Stimulated activated naive CD4-positive, alpha-beta T cell (primary cell): ENCODE measurements around the gene PAGE2B.
"Not testable (repeated sequence)": the region's sequence is repeated elsewhere in the genome, so short reads cannot be mapped to it uniquely, and the experiment has no call there.

Experiments
- DNase-seq, 6 experiments: peaks; one replicate each; lab custom pipeline; 2025; lab: John Stamatoyannopoulos, UW

The PAGE2B gene

GRCh38 chrX:55074851-55075467, at the start of gene PAGE2B:
TSS of gene PAGE2B (plus strand) at chrX:55075030. CDS start at chrX:55076042, 1,012 bp downstream.
- no peak for DNase-seq

- DNase-seq, result no peak
These were observed 48.7 kb upstream of the PAGE2B start for GRCh38 chrX:55026143-55026542.

- DNase-seq, result no peak
These were observed 48.0 kb upstream of the PAGE2B start for GRCh38 chrX:55026840-55027239.

GRCh38 chrX:55028040-55028439, 46.8 kb upstream of the PAGE2B start:
- no peak for DNase-seq

- DNase-seq, result no peak
These were observed 46.2 kb upstream of the PAGE2B start for GRCh38 chrX:55028611-55029010.

GRCh38 chrX:55029291-55029690, 45.5 kb upstream of the PAGE2B start:
- DNase-seq, result no peak

GRCh38 chrX:55030271-55031205, 44.3 kb upstream of the PAGE2B start, which contains the start of gene ALAS2:
TSS of gene ALAS2 (minus strand) at chrX:55030977. CDS start at chrX:55026000, 4,977 bp downstream.
- no peak for DNase-seq

GRCh38 chrX:55033429-55033828, 41.4 kb upstream of the PAGE2B start:
- DNase-seq, result no peak

- DNase-seq, result no peak
These were observed 35.4 kb upstream of the PAGE2B start for GRCh38 chrX:55039471-55039870.

- no peak for DNase-seq
These were observed 33.3 kb upstream of the PAGE2B start for GRCh38 chrX:55041514-55041913.

GRCh38 chrX:55050599-55050998, 24.2 kb upstream of the PAGE2B start:
- not testable (repeated sequence) for DNase-seq

- DNase-seq, result peak in 5 of 6 experiments; percentile 26 to 61 (median 35)
These were observed 17.8 kb upstream of the PAGE2B start for GRCh38 chrX:55056820-55057674.

- DNase-seq, result peak in 4 of 6 experiments; percentile 2 to 38 (median 15)
These were observed 17.1 kb upstream of the PAGE2B start for GRCh38 chrX:55057675-55058249.

GRCh38 chrX:55067180-55067579, 7.7 kb upstream of the PAGE2B start:
- DNase-seq, result not testable (repeated sequence)

GRCh38 chrX:55072286-55072685, 2.5 kb upstream of the PAGE2B start:
- no peak for DNase-seq

GRCh38 chrX:55088795-55089489, 14.1 kb downstream of the PAGE2B start, which contains the start of gene PAGE2:
TSS of gene PAGE2 (plus strand) at chrX:55089018. CDS start at chrX:55090021, 1,003 bp downstream.
- DNase-seq, result no peak

GRCh38 chrX:55098691-55099090, 23.9 kb downstream of the PAGE2B start:
- DNase-seq, result no peak

GRCh38 chrX:55099162-55099561, 24.3 kb downstream of the PAGE2B start:
- DNase-seq, result no peak

GRCh38 chrX:55102754-55103153, 27.9 kb downstream of the PAGE2B start:
- DNase-seq, result no peak

- no peak for DNase-seq
These were observed 32.4 kb downstream of the PAGE2B start for GRCh38 chrX:55107262-55107661.

GRCh38 chrX:55107911-55108310, 33.1 kb downstream of the PAGE2B start:
- no peak for DNase-seq
